H9 (cell line): ENCODE measurements around the gene OSTN. TPM values are rescaled to one million over a fixed set of nuclear protein-coding genes. Genes with fewer than 3 reads are reported as not detected.

Source experiments
- DNase-seq: peaks from one replicate; pipeline ENCODE4 v3.0.0-alpha.2; 2017
- H2AFZ ChIP-seq: one replicate; pipeline ENCODE4 v1.6.1; 2013; ENCODE audit warnings: mild to moderate bottlenecking, low read length, control low read depth, moderate library complexity
- H2AK5ac ChIP-seq: 2 replicates; pipeline ENCODE4 v1.6.1; 2013; ENCODE audit warnings: low read length, control low read depth, mixed read lengths; ENCODE audit not compliant: insufficient read length
- H2BK120ac ChIP-seq: one replicate; pipeline ENCODE4 v1.6.1; 2013; ENCODE audit warnings: low read depth, mild to moderate bottlenecking, low read length, control low read depth, inconsistent platforms; ENCODE audit not compliant: poor library complexity, severe bottlenecking
- H2BK12ac ChIP-seq: 2 replicates; pipeline ENCODE4 v1.6.1; 2013; ENCODE audit warnings: low read length, control low read depth, mixed read lengths, low read depth; ENCODE audit not compliant: insufficient read length
- H2BK15ac ChIP-seq: 2 replicates; pipeline ENCODE4 v1.6.1; 2013; ENCODE audit warnings: low read depth, low read length, control low read depth
- H2BK20ac ChIP-seq: one replicate; pipeline ENCODE4 v1.6.1; 2013; ENCODE audit warnings: low read depth, mild to moderate bottlenecking, low read length, control low read depth, inconsistent platforms; ENCODE audit not compliant: poor library complexity, severe bottlenecking
- H2BK5ac ChIP-seq: 2 replicates; pipeline ENCODE4 v1.6.1; 2013; ENCODE audit warnings: low read length, control low read depth, mixed read lengths; ENCODE audit not compliant: insufficient read length
- H3K14ac ChIP-seq: 2 replicates; pipeline ENCODE4 v1.6.1; 2013; ENCODE audit warnings: low read length, control low read depth; ENCODE audit not compliant: insufficient read depth
- H3K18ac ChIP-seq: 2 replicates; pipeline ENCODE4 v1.6.1; 2013; ENCODE audit warnings: low read depth, mild to moderate bottlenecking, mixed read lengths, low read length, control low read depth; ENCODE audit not compliant: insufficient read length
- H3K23ac ChIP-seq: 2 replicates; pipeline ENCODE4 v1.6.1; 2013; ENCODE audit warnings: low read length, control low read depth, mixed read lengths, low read depth; ENCODE audit not compliant: insufficient read length
- H3K23me2 ChIP-seq: 2 replicates; pipeline ENCODE4 v1.6.1; 2013; ENCODE audit warnings: low read depth, mild to moderate bottlenecking, mixed read lengths, low read length, control low read depth; ENCODE audit not compliant: insufficient read length, poor library complexity, severe bottlenecking
- H3K27ac ChIP-seq: 2 replicates; pipeline ENCODE4 v1.5.1; 2013; ENCODE audit warnings: low read length, control low read depth, mixed read lengths, low read depth; ENCODE audit not compliant: insufficient read length
- H3K27me3 ChIP-seq: 2 replicates; pipeline ENCODE4 v1.6.1; 2013; ENCODE audit warnings: low read length, control low read depth, inconsistent platforms; ENCODE audit not compliant: insufficient read depth
- H3K4ac ChIP-seq: 2 replicates; pipeline ENCODE4 v1.6.1; 2013; ENCODE audit warnings: low read depth, mild to moderate bottlenecking, control low read depth, inconsistent platforms, low read length, moderate library complexity
- H3K4me1 ChIP-seq: 2 replicates; pipeline ENCODE4 v1.6.1; 2013; ENCODE audit warnings: low read length, control low read depth, inconsistent platforms; ENCODE audit not compliant: insufficient read depth
- H3K4me2 ChIP-seq: 2 replicates; pipeline ENCODE4 v1.6.1; 2013; ENCODE audit warnings: low read length, control low read depth, mixed read lengths; ENCODE audit not compliant: insufficient read length, insufficient read depth
- H3K56ac ChIP-seq: 2 replicates; pipeline ENCODE4 v1.6.1; 2013; ENCODE audit warnings: low read depth, mild to moderate bottlenecking, mixed read lengths, low read length, control low read depth; ENCODE audit not compliant: insufficient read length
- H3K79me1 ChIP-seq: 2 replicates; pipeline ENCODE4 v1.6.1; 2013; ENCODE audit warnings: low read depth, mild to moderate bottlenecking, moderate library complexity, low read length, control low read depth, inconsistent platforms; ENCODE audit not compliant: insufficient read depth, poor library complexity, severe bottlenecking
- H3K79me2 ChIP-seq: 2 replicates; pipeline ENCODE4 v1.6.1; 2013; ENCODE audit warnings: low read length, control low read depth, inconsistent platforms; ENCODE audit not compliant: insufficient read depth
- H3K9ac ChIP-seq: 2 replicates; pipeline ENCODE4 v1.6.1; 2013; ENCODE audit warnings: low read length, control low read depth, mixed read lengths; ENCODE audit not compliant: insufficient read length; ENCODE audit errors: extremely low read depth
- H3K9me3 ChIP-seq: one replicate; pipeline ENCODE4 v1.6.1; 2013; ENCODE audit warnings: low read depth, low read length, inconsistent platforms; ENCODE audit not compliant: control insufficient read depth
- H3T11ph ChIP-seq: one replicate; pipeline ENCODE4 v1.6.1; 2013; ENCODE audit warnings: mild to moderate bottlenecking, low read length, control low read depth, inconsistent platforms
- H4K20me1 ChIP-seq: one replicate; pipeline ENCODE4 v1.6.1; 2013; ENCODE audit not compliant: control insufficient read depth, insufficient read length, insufficient read depth
- H4K5ac ChIP-seq: 2 replicates; pipeline ENCODE4 v1.6.1; 2013; ENCODE audit warnings: low read depth, mild to moderate bottlenecking, mixed read lengths, low read length, control low read depth; ENCODE audit not compliant: insufficient read length
- H4K8ac ChIP-seq: replicated peaks from 2 replicates; pipeline ENCODE4 v1.6.1; 2013; ENCODE audit warnings: low read length, control low read depth, mixed read lengths, low read depth; ENCODE audit not compliant: insufficient read length
- H4K91ac ChIP-seq: 2 replicates; pipeline ENCODE4 v1.6.1; 2013; ENCODE audit warnings: low read depth, mild to moderate bottlenecking, moderate library complexity, mixed read lengths, low read length, control low read depth; ENCODE audit not compliant: insufficient read length
- H3K27ac Mint-ChIP-seq, 3 experiments: 2 replicates in 2 of 3; 3 replicates in 1 of 3; pipeline ENCODE4 v1.8.0; 2020 to 2021; ENCODE audit warnings: mixed read lengths in 3 of 3, mild to moderate bottlenecking in 1 of 3, moderate library complexity in 1 of 3
- H3K27me3 Mint-ChIP-seq: 2 replicates; pipeline ENCODE4 v1.8.0; 2021; ENCODE audit warnings: low read depth, mild to moderate bottlenecking, moderate library complexity, mixed read lengths
- H3K36me3 Mint-ChIP-seq, 3 experiments: 2 replicates in 2 of 3; 3 replicates in 1 of 3; pipeline ENCODE4 v1.8.0; 2020 to 2021; ENCODE audit warnings: low read depth in 3 of 3, mixed read lengths in 3 of 3; ENCODE audit not compliant: insufficient read depth in 1 of 3
- H3K4me1 Mint-ChIP-seq, 2 experiments: 2 replicates each; pipeline ENCODE4 v1.8.0; 2020; ENCODE audit warnings: mixed read lengths in 2 of 2
- H3K4me3 Mint-ChIP-seq, 2 experiments: 2 replicates in 1 of 2; 3 replicates in 1 of 2; pipeline ENCODE4 v1.8.0; 2020 to 2021; ENCODE audit warnings: mild to moderate bottlenecking in 2 of 2, mixed read lengths in 2 of 2, moderate library complexity in 1 of 2
- H3K9me3 Mint-ChIP-seq, 2 experiments: 2 replicates in 1 of 2; 3 replicates in 1 of 2; pipeline ENCODE4 v1.8.0; 2020; ENCODE audit warnings: mild to moderate bottlenecking in 2 of 2, mixed read lengths in 2 of 2, moderate library complexity in 1 of 2
- CTCF ChIP-seq: fragments of 200-600 bp; sonication (generic); conservative IDR thresholded peaks from 3 replicates; pipeline ENCODE4 v1.8.0; 2021; ENCODE audit warnings: antibody characterized with exemption, mild to moderate bottlenecking
- WGBS: extraction: QIAGEN DNeasy Blood & Tissue Kit; methylation state at CpG from one replicate; pipeline ENCODE4 v1.1.7; 2013; ENCODE audit warnings: missing lambda C conversion rate, low lambda C conversion rate, mixed read lengths; ENCODE audit not compliant: insufficient read length; ENCODE audit errors: extremely low coverage; 5-methylcytosine and 5-hydroxymethylcytosine counted together
- total RNA-seq: library from RNA; stranded (reverse); gene quantifications from 2 replicates; pipeline ENCODE4 v1.2.1, GENCODE V29; 2021

The OSTN gene
- total RNA-seq, 1 experiment from 2014 or later, result 0.07 TPM

- no peak overlapping the region for H4K8ac ChIP-seq
- no peaks in the 10 kb centered on the region; the same call in 1 of the 2 replicates for H3K4me1 ChIP-seq
- H2BK5ac ChIP-seq, result no peak overlapping the region
- no peak overlapping the region for H4K91ac ChIP-seq
- Mint-ChIP-seq H3K27ac (no peak overlapping the region), H3K4me3 (no peak overlapping the region), H3K9me3 (no peaks in the 10 kb centered on the region), H3K27me3 (no peaks in the 10 kb centered on the region; the same call in 1 of the 2 replicates), H3K4me1 (peaks cover 15 to 25% of the 10 kb centered on the region in 2 experiments), H3K36me3 (no peaks in the 10 kb centered on the region)
- no peak overlapping the region for H2AFZ ChIP-seq
- no peak overlapping the region for H3K4me2 ChIP-seq
- no peak overlapping the region for H3K23ac ChIP-seq
- H3K23me2 ChIP-seq, result no peaks in the 10 kb centered on the region
- H2BK15ac ChIP-seq, result no peak overlapping the region
- H2BK120ac ChIP-seq, result no peak overlapping the region
- H2BK20ac ChIP-seq, result no peak overlapping the region
- no CpG with 5 or more reads among the region's 5 CpGs for WGBS
- no peak overlapping the region for H3K56ac ChIP-seq
- H3K27ac ChIP-seq, result no peak overlapping the region
- H2AK5ac ChIP-seq, result no peak overlapping the region
- H3K27me3 ChIP-seq, result no peaks in the 10 kb centered on the region
- no peak overlapping the region for H3K18ac ChIP-seq
- no peak overlapping the region for H3K14ac ChIP-seq
- no peak overlapping the region for H3T11ph ChIP-seq
- no peaks in the 10 kb centered on the region for H3K9me3 ChIP-seq
- H4K20me1 ChIP-seq, result no peaks in the 10 kb centered on the region
- H2BK12ac ChIP-seq, result no peak overlapping the region
- H3K79me2 ChIP-seq, result no peaks in the 10 kb centered on the region
- no peak overlapping the region for H3K4ac ChIP-seq
- no peak overlapping the region for H4K5ac ChIP-seq
- H3K9ac ChIP-seq, result no peak overlapping the region
- no peak for TF ChIP-seq CTCF
- no peaks in the 10 kb centered on the region for H3K79me1 ChIP-seq
- peak; percentile 57 for DNase-seq
These were observed 102.9 kb downstream of the OSTN start for GRCh38 chr3:191301782-191302411.
